Measurements from ENCODE around the gene IFIT1B.
"Not testable (repeated sequence)": the region's sequence is repeated elsewhere in the genome, so short reads cannot be mapped to it uniquely, and the experiment has no call there.

IFIT1B gene

DNA sequence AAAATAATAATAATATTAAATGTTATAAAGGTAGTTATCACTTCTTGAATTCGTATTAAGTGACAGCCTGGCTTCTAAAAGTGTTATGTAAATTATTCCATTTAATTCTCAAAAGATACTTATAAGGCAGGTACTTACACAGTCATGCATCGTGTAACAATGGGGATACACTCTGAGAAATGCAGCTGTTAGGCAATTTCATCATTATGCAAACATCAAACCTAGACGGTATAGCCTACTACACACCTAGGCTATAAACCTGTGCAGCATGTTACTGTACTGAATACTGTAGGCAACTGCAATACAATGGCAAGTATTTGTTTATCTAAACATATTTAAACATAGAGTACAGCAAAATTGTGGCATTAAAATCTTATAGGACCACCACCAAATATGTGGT, 16.0 kb downstream of the IFIT1B start:
- DNase-seq (ENCODE audit: low read depth): no peak
- TF ChIP-seq, protein P1, sequence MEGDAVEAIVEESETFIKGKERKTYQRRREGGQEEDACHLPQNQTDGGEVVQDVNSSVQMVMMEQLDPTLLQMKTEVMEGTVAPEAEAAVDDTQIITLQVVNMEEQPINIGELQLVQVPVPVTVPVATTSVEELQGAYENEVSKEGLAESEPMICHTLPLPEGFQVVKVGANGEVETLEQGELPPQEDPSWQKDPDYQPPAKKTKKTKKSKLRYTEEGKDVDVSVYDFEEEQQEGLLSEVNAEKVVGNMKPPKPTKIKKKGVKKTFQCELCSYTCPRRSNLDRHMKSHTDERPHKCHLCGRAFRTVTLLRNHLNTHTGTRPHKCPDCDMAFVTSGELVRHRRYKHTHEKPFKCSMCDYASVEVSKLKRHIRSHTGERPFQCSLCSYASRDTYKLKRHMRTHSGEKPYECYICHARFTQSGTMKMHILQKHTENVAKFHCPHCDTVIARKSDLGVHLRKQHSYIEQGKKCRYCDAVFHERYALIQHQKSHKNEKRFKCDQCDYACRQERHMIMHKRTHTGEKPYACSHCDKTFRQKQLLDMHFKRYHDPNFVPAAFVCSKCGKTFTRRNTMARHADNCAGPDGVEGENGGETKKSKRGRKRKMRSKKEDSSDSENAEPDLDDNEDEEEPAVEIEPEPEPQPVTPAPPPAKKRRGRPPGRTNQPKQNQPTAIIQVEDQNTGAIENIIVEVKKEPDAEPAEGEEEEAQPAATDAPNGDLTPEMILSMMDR (conservative IDR thresholded peaks at IDR 0.05; ENCODE audit: low read length): no peak
- peak overlapping the region; percentile 73 for H3K4me3 ChIP-seq (ENCODE audit: low read length)

DNA sequence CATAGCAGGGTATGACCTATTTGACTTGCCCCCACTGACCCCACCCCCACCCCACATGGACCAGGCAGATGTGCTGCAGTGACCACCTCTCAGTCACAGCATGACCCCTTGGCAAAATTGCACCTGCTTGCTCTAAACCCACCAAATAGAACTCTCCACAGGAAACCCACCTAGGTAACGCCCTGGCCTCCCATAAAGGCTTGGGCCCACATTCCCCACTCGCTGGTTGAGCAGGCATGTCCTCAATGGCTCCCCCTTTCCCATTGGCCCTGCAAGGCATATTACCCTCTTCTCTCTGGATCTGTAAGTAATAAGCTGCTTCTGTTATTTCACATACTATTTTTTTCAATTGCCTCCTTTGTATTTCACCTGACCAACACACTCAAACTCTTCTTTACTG, 17.3 kb downstream of the IFIT1B start:
- no peak overlapping the region for H3K4me3 ChIP-seq (ENCODE audit: low read length)
- DNase-seq (ENCODE audit: low read depth): no peak
- TF ChIP-seq, protein P1 (conservative IDR thresholded peaks at IDR 0.05; ENCODE audit: low read length): no peak

DNA sequence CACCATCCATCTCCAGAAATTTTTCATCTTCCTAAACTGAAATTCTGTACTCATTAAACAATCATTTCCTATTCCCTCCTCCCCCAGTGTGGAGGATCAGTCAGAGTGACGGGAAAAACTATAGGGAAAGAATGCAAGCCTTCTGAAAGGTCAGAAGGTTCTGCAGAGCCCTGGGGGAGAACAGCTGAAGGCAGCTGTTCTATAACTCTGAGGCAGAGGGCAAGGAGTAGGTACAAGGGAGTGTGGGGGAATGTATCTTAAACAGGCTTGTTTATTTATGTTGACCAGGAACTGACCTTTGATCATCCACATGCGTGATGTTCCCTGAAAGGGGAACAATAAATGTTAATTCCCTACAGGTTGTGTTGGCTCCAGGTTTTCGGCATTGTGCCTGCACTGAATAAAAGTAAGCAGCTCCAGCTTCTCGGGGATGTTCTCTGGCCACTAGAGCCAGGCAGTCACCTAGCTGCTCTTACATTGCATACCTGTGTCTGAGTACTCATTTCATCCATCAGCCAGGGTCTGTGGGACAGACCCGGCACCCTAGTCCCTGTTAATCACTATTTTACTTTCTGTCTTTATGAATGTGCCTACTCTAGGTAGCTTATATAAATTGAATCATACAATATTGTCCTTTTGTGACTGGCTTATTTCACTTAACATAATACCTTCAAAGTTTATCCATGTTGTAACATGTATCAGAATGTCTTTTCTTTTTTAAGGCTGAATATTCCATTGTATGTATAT, 20.3 kb downstream of the IFIT1B start:
- no peak for DNase-seq (ENCODE audit: low read depth)
- TF ChIP-seq, protein P1 (conservative IDR thresholded peaks at IDR 0.05; ENCODE audit: low read length): no peak
- H3K4me3 ChIP-seq (ENCODE audit: low read length): no peak overlapping the region

DNA sequence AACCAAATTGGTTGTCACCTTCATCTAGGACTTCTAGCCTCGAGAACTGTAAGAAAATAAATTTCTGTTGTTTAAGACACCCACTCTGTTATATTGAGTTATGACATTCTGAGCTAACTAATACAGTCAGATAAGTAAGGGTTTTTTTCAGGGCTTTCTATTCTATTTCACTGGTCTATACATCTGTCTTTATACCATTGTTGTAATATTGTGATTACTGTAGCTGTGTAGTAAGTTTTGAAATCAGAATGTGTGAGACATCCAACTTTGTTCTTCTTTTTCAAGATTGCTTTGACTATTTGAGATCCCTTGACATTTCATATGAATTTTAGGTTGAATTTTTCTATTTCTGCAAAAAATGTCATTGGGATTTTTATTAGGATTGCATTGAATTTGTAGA, 22.1 kb downstream of the IFIT1B start:
- DNase-seq (ENCODE audit: low read depth): no peak
- H3K4me3 ChIP-seq (ENCODE audit: low read length): no peak overlapping the region
- TF ChIP-seq, protein P1 (conservative IDR thresholded peaks at IDR 0.05; ENCODE audit: low read length): no peak

DNA sequence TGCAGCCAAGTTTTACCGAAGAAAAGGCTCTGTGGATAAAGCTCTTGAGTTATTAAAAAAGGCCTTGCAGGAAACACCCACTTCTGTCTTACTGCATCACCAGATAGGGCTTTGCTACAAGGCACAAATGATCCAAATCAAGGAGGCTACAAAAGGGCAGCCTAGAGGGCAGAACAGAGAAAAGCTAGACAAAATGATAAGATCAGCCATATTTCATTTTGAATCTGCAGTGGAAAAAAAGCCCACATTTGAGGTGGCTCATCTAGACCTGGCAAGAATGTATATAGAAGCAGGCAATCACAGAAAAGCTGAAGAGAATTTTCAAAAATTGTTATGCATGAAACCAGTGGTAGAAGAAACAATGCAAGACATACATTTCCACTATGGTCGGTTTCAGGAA, 25.2 kb downstream of the IFIT1B start:
- DNase-seq (ENCODE audit: low read depth): no peak
- TF ChIP-seq, protein P1 (conservative IDR thresholded peaks at IDR 0.05; ENCODE audit: low read length): no peak
- no peak overlapping the region for H3K4me3 ChIP-seq (ENCODE audit: low read length)

DNA sequence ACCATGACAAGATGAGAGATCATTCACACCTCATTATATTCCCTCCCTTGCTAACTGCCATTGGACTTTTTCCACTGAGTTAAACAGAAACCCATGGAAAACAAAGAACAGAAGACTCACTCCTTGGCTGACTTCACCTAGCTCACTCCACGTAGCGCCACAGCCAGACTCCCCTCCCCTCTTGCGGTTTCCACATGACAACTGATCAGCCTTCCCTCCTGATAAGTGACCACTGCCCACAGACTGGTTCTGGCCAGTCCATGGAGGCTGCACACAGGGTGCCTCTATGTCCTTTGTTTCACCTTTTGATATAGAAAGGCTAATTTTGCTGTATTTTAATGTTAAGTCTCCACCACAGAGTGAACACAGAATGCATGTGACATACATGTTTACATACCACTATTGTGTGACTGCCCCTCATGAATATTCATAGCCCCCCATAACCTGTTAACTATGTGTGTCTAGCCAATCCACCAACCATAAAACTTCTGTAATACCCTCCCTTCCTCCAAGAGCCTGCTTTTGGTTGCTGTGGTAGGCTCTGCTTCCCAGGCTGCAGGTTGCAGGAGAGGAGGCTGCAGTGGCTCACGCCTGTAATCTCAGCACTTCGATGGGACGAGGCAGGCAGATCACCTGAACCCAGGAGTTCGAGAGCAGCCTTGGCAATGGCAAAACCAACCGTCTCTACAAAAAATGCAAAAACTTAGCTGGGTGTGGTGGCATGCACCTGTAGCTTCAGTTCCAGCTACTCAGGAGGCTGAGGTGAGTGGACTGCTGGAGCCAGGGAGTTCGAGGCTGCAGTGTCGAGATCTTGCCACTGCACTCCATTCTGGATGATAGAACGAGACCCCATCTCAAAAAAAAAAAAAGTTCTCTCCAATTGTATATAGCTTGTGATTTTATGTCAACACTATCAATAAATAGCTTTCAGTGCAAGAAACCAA, 26.5 kb downstream of the IFIT1B start:
- TF ChIP-seq, protein P1 (conservative IDR thresholded peaks at IDR 0.05; ENCODE audit: low read length): no peak

DNA sequence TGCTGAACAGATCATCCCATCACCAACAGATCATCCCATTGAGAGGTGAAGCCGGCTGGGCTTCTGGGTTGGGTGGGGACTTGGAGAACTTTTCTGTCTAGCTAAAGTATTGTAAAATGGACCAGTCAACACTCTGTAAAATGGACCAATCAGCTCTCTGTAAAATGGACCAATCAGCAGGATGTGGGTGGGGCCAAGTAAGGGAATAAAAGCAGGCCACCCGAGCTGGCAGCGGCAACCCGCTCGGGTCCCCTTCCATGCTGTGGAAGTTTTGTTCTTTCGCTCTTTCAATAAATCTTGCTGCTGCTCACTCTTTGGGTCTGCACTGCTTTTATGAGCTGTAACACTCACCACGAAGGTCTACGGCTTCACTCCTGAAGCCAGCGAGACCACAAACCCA, 28.3 kb downstream of the IFIT1B start:
- not testable (repeated sequence) for H3K4me3 ChIP-seq (ENCODE audit: low read length); DNase-seq (ENCODE audit: low read depth)

More for the DNA sequence above, 26.5 kb downstream of the IFIT1B start:
- H3K4me3 ChIP-seq (ENCODE audit: low read length): no peak overlapping the region
- DNase-seq (ENCODE audit: low read depth): no peak

DNA sequence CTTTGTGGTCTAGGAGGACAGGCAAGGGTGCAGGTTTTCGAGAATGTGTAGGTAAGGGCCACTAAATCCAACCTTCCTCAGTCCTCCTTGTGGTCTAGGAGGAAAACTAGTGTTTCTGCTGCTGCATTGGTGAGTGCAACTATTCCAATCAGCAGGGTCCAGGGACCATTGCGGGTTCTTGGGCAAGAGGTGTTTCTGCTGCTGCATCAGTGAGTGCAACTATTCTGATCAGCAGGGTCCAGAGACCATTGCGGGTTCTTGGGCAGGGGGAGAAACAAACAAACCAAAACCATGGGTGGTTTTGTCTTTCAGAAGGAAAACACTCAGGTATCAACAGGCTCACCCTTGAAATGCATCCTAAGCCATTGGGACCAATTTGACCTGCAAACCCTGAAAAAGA, 29.9 kb downstream of the IFIT1B start:
- DNase-seq (ENCODE audit: low read depth); H3K4me3 ChIP-seq (ENCODE audit: low read length): not testable (repeated sequence)

DNA sequence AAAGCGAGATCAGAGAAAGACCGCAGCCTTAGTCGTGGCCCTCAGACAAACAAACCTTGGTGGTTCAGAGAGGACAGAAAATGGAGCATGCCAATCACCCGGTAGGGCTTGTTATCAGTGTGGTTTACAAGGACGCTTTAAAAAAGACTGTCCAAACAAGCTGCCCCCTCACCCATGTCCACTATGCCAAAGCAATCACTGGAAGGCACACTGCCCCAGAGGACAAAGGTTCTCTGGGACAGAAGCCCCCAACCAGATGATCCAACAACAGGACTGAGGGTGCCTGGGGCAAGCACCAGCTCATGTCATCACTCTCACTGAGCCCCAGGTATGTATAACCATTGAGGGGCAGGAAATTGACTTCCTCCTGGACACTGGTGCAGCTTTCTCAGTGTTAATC, 31.4 kb downstream of the IFIT1B start:
- DNase-seq (ENCODE audit: low read depth); H3K4me3 ChIP-seq (ENCODE audit: low read length): not testable (repeated sequence)

DNA sequence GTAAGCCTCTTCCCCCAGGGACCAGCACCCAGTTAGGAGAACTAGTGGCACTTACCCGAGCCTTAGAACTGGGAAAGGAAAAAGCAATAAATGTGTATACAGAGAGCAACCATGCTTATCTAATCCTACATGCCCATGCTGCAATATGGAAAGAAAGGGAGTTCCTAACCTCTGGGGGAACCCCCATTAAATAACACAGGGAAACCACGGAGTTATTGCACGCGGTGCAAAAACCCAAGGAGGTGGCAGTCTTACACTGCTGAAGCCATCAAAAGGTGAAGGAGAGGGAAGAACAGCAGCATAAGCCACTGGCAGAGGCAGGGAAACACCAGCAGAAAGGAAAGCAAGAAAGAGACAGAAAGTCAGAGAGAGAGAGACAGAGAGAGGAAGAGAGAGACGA, 32.7 kb downstream of the IFIT1B start:
- not testable (repeated sequence) for DNase-seq (ENCODE audit: low read depth); H3K4me3 ChIP-seq (ENCODE audit: low read length)

DNA sequence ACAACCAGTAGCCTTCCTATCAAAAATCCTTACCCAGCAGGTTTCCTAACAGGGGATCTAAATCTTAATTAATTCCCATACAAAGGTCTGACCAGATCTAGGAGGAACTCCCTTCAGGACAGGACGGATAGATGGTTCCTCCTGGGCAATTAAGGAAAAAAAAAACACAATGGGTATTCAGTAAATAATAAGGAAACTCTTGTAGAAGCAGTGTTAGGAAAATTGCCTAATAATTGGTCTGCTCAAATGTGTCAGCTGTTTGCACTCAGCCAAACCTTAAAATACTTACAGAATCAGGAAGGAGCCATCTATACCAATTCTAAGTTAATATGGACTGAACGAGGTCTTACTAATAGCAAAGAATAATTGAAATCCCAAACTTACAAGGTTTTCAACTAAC, 33.3 kb downstream of the IFIT1B start:
- DNase-seq (ENCODE audit: low read depth); H3K4me3 ChIP-seq (ENCODE audit: low read length): not testable (repeated sequence)

All from AG10803 (cell line).